Heart left ventricle (tissue), 13 donors: ENCODE measurements around the gene CASP9.
"Not testable (repeated sequence)": the region's sequence is repeated elsewhere in the genome, so short reads cannot be mapped to it uniquely, and the experiment has no call there.

Source experiments
- POLR2A ChIP-seq, 2 donors: fragments of 450-650 bp; IDR thresholded peaks; one replicate each; pipeline ENCODE4 v1.6.1; 2017; ENCODE audit warnings: antibody characterized with exemption in 2 of 2, mild to moderate bottlenecking in 2 of 2, moderate library complexity in 2 of 2
- TF ChIP-seq, protein P1 (sequence below), 12 donors: fragments of 200-600 bp; sonication (generic) in 4 of 12; IDR thresholded peaks; one replicate each; pipeline versions ENCODE4 v1.5.0 to v1.8.0; 2018 to 2022; ENCODE audit warnings: antibody characterized with exemption in 12 of 12, mild to moderate bottlenecking in 5 of 12
- donor health status: ischemic (EF 13 %, LVEDD 7.1; RV severe dilation, severe dysfunction).
- donor health status: DM: no; HTN: yes; CAD: no.
- donor health status: DM: no; HTN: no; CAD: no.
- donor health status: ischemic (EF 25% LVEDD 6.9; RV normal size, moderate dysfunction).
- donor health status: ischemic (EF 25% LVEDD 5.7; RV mildly dilated, moderate dysfunction).
- donor health status: ischemic (EF 35%, LVEDD 5.7; RV mildly dilated, moderate dysfunction).
- donor health status: nonischemic (EF 11% LVEDD 7.7; RV severe dilation, severe dysfunction).
- donor health status: DM: yes; HTN: yes; CAD: no.
- donor health status: PGD.
- donor health status: ischemic (EF 29% LVEDD 5.4; RV normal size, mild dysfunction).
- donor health status: nonischemic (EF 23%, LVEDD 6.1; RV moderate dilation, normal function).

- TF ChIP-seq, protein P1, sequence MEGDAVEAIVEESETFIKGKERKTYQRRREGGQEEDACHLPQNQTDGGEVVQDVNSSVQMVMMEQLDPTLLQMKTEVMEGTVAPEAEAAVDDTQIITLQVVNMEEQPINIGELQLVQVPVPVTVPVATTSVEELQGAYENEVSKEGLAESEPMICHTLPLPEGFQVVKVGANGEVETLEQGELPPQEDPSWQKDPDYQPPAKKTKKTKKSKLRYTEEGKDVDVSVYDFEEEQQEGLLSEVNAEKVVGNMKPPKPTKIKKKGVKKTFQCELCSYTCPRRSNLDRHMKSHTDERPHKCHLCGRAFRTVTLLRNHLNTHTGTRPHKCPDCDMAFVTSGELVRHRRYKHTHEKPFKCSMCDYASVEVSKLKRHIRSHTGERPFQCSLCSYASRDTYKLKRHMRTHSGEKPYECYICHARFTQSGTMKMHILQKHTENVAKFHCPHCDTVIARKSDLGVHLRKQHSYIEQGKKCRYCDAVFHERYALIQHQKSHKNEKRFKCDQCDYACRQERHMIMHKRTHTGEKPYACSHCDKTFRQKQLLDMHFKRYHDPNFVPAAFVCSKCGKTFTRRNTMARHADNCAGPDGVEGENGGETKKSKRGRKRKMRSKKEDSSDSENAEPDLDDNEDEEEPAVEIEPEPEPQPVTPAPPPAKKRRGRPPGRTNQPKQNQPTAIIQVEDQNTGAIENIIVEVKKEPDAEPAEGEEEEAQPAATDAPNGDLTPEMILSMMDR (IDR thresholded peaks at IDR 0.05) = not testable (repeated sequence)
- not testable (repeated sequence) for TF ChIP-seq POLR2A (IDR thresholded peaks at IDR 0.05)
Observed at GRCh38 chr1:15482983-15483543, 41.0 kb downstream of the CASP9 start.
